Kidney (tissue), 14 donors: ENCODE data around the gene CLUH. TPM values are rescaled to one million over a fixed set of nuclear protein-coding genes. Genes with fewer than 3 reads are reported as not detected.

Source experiments
- DNase-seq, 5 donors: peaks; one replicate each; pipeline ENCODE4 v3.0.0-alpha.2; 2013 to 2020
- FAIRE-seq: peaks from 2 replicates; lab custom pipeline; 2012; peaks lifted over from hg19 to GRCh38; lab: Jason Lieb, UNC
- H3K27ac ChIP-seq, 2 donors: one replicate each; pipeline ENCODE4 v1.7.0; 2013; ENCODE audit warnings: low read depth in 2 of 2, low read length in 2 of 2, inconsistent platforms in 1 of 2
- H3K27me3 ChIP-seq: one replicate; pipeline ENCODE4 v1.7.1; 2013; ENCODE audit warnings: low read length, inconsistent platforms; ENCODE audit not compliant: control insufficient read depth, insufficient read depth
- H3K36me3 ChIP-seq, 3 donors: one replicate each; pipeline versions ENCODE4 v1.7.0 to v1.7.1; 2013; ENCODE audit warnings: low read length in 3 of 3, control low read depth in 1 of 3, inconsistent platforms in 1 of 3; ENCODE audit not compliant: insufficient read depth in 3 of 3, control insufficient read depth in 2 of 3
- H3K4me1 ChIP-seq, 3 donors: one replicate each; pipeline versions ENCODE4 v1.7.0 to v1.7.1; 2013; ENCODE audit warnings: low read length in 3 of 3, inconsistent platforms in 1 of 3, low read depth in 1 of 3; ENCODE audit not compliant: control insufficient read depth in 2 of 3, insufficient read depth in 2 of 3
- H3K4me3 ChIP-seq, 3 donors: one replicate each; pipeline versions ENCODE4 v1.7.0 to v1.8.1; 2013; ENCODE audit warnings: low read length in 3 of 3, control low read depth in 1 of 3, inconsistent platforms in 1 of 3
- H3K9ac ChIP-seq, 3 donors: one replicate each; pipeline versions ENCODE4 v1.7.0 to v1.7.1; 2013; ENCODE audit warnings: low read length in 3 of 3, control low read depth in 1 of 3, inconsistent platforms in 1 of 3
- H3K9me3 ChIP-seq, 3 donors: one replicate each; pipeline versions ENCODE4 v1.7.0 to v1.7.1; 2013; ENCODE audit warnings: low read length in 3 of 3, control low read depth in 1 of 3, inconsistent platforms in 1 of 3; ENCODE audit not compliant: control insufficient read depth in 2 of 3, insufficient read depth in 1 of 3
- CTCF ChIP-seq: IDR thresholded peaks from 3 replicates; pipeline ENCODE4 v1.5.1; 2012; ENCODE audit warnings: mild to moderate bottlenecking, moderate library complexity, borderline replicate concordance; ENCODE audit not compliant: insufficient read depth; ENCODE audit errors: extremely low read depth
- intact Hi-C: fragments of 100-400 bp; cut with DNase I; formaldehyde crosslinking; loops from one replicate; pipeline ENCODE4 v1.11.1; 2022
- polyA plus RNA-seq: library from polyadenylated mRNA; stranded (reverse); fragments of 350-450 nt; fragmentation: Illumina TruSeq; extraction: RNeasy Lipid Tissue Mini Kit (QIAGEN cat#74804); gene quantifications from one replicate; pipeline ENCODE4 v1.2.3, GENCODE V29; 2014; ENCODE audit warnings: low read depth, low replicate concordance; ENCODE audit not compliant: insufficient read depth
- total RNA-seq: library from RNA; stranded (reverse); fragmentation: NEBNext Ultra II Directional; extraction: Animal tissue kit (Norgen Biotek cat#: 25700); gene quantifications from one replicate; pipeline ENCODE4 v1.2.1, GENCODE V29; 2021
- donor health status: control.
- donor health status: control.
- donor health status: control.
- donor health status: control.
- donor health status: control.
- donor health status: DM: yes; HTN: yes; CAD: no.
- donor health status: Normal renal cell carcinoma (clear cell type).

The CLUH gene
- total and polyA plus RNA-seq, 2 donors from 2014 or later: 49.5 to 93.1 TPM

GRCh38 chr17:2691069-2691871, 20.3 kb downstream of the CLUH start:
- TF ChIP-seq CTCF: no peak
- Histone ChIP-seq H3K27ac (no peak overlapping the region), H3K9me3 (no peaks in the 10 kb centered on the region), H3K4me1 (no peaks in the 10 kb centered on the region), H3K9ac (no peak overlapping the region), H3K4me3 (no peak overlapping the region), H3K27me3 (no peaks in the 10 kb centered on the region), H3K36me3 (peaks cover 0 to 17% (median 5%) of the 10 kb centered on the region in 3 donors)
- intact Hi-C loops: no loop called here
- no peak for FAIRE-seq
- peak in 2 of 5 donors; percentile 39 to 63 for DNase-seq

GRCh38 chr17:2690165-2691068, 21.1 kb downstream of the CLUH start:
- Histone ChIP-seq H3K9me3 (no peaks in the 10 kb centered on the region), H3K27me3 (no peaks in the 10 kb centered on the region), H3K4me3 (no peak overlapping the region), H3K27ac (no peak overlapping the region), H3K9ac (no peak overlapping the region), H3K36me3 (peaks cover 0 to 12% (median 5%) of the 10 kb centered on the region in 3 donors), H3K4me1 (no peaks in the 10 kb centered on the region)
- peak in 2 of 5 donors; percentile 42 to 76 for DNase-seq
- no peak for FAIRE-seq
- no peak for TF ChIP-seq CTCF
- intact Hi-C loops: no loop called here

GRCh38 chr17:2689411-2690164, 22.0 kb downstream of the CLUH start:
- no peak overlapping the region for H3K27ac ChIP-seq
- no peak overlapping the region for H3K4me3 ChIP-seq
- no peak for TF ChIP-seq CTCF
- no peaks in the 10 kb centered on the region for H3K9me3 ChIP-seq
- FAIRE-seq (no peak), DNase-seq (peak in 4 of 5 donors; percentile 42 to 77 (median 56))
- no peaks in the 10 kb centered on the region for H3K27me3 ChIP-seq
- intact Hi-C loops: no loop called here
- H3K4me1 ChIP-seq: no peaks in the 10 kb centered on the region
- H3K36me3 ChIP-seq: peaks cover 0 to 13% (median 5%) of the 10 kb centered on the region in 3 donors
- H3K9ac ChIP-seq: no peak overlapping the region
